HCT116 (cell line): ENCODE data around the gene HECTD2. TPM values are rescaled to one million over a fixed set of nuclear protein-coding genes. Genes with fewer than 3 reads are reported as not detected.

Experiments
- ATAC-seq: fragments of 200-7000 bp; cut with Tn5 transposase; 2 replicates; pipeline ENCODE4 v1.9.1; 2020; ENCODE audit warnings: mild to moderate bottlenecking, moderate library complexity
- BruUV-seq: library from RNA; stranded (reverse); fragments of 400-500 nt; replicated peaks from 2 replicates; lab custom pipeline; 2021; lab: Mats Ljungman, UMichigan
- CTCF ChIA-PET: fragments of 300-600 bp; sonication (Branson Sonifier 250); formaldehyde crosslinking; loops from one replicate; lab custom pipeline; 2021; ENCODE audit warnings: antibody characterized with exemption; lab: Charles Lee
- POLR2A ChIA-PET: fragments of 300-600, 350-600 bp; sonication (Branson Sonifier 250); formaldehyde crosslinking; loops from one replicate; lab custom pipeline; 2021; ENCODE audit warnings: antibody characterized with exemption; lab: Charles Lee
- RAD21 ChIA-PET, 2 experiments: fragments of 300-600 bp; sonication (Branson Sonifier 250); formaldehyde crosslinking; loops; one replicate each; lab custom pipeline; 2023; ENCODE audit warnings: low total read pairs in 2 of 2; ENCODE audit not compliant: uncharacterized antibody in 2 of 2, unreplicated experiment in 2 of 2, low non-redundant PET in 1 of 2; lab: Charles Lee
- DNase-seq: peaks from one replicate; pipeline ENCODE4 v3.0.0-alpha.2; 2010; ENCODE audit warnings: low read depth, low spot score
- H2AFZ ChIP-seq: fragments of 200-600 bp; shearing (Covaris generic), sonication (generic); 2 replicates; pipeline ENCODE4 v1.6.1; 2017; ENCODE audit warnings: low read depth, mixed run types, mixed read lengths, antibody characterized with exemption, low read length; ENCODE audit not compliant: poor library complexity, severe bottlenecking
- H3K27ac ChIP-seq: 2 replicates; pipeline ENCODE4 v1.5.1; 2012; ENCODE audit warnings: low read depth, low read length
- H3K27me3 ChIP-seq: fragments of 200-600 bp; sonication (generic); 2 replicates; pipeline ENCODE4 v1.6.1; 2016; ENCODE audit warnings: mixed run types, low read length, mixed read lengths; ENCODE audit not compliant: insufficient read depth
- H3K36me3 ChIP-seq, 2 experiments: fragments of 200-500 bp in 1 of 2; fragments of 200-600 bp in 1 of 2; sonication (Bioruptor generic) in 1 of 2; sonication (generic) in 1 of 2; 2 replicates each; pipeline versions ENCODE4 v1.5.1 to v1.6.1; 2014 to 2016; ENCODE audit warnings: low read length in 2 of 2, inconsistent platforms in 1 of 2, mixed read lengths in 1 of 2, mixed run types in 1 of 2; ENCODE audit not compliant: insufficient read depth in 2 of 2, control insufficient read depth in 1 of 2
- H3K4me1 ChIP-seq, 2 experiments: fragments of 200-600 bp in 1 of 2; sonication (generic) in 1 of 2; 2 replicates each; pipeline versions ENCODE4 v1.5.1 to v1.6.1; 2012 to 2017; ENCODE audit warnings: low read length in 2 of 2, inconsistent platforms in 1 of 2, mild to moderate bottlenecking in 1 of 2, mixed read lengths in 1 of 2, mixed run types in 1 of 2, moderate library complexity in 1 of 2; ENCODE audit not compliant: insufficient read depth in 2 of 2, control insufficient read depth in 1 of 2
- H3K4me2 ChIP-seq: fragments of 200-600 bp; sonication (generic); 2 replicates; pipeline ENCODE4 v1.6.1; 2017; ENCODE audit warnings: mixed run types, low read length, mixed read lengths
- H3K4me3 ChIP-seq, 2 experiments: fragments of 200-600 bp in 1 of 2; sonication (generic) in 1 of 2; replicated peaks in 1 of 2; 2 replicates each; pipeline ENCODE4 v1.5.1; 2011 to 2016; ENCODE audit warnings: low read length in 2 of 2, control low read depth in 1 of 2, low read depth in 1 of 2, mild to moderate bottlenecking in 1 of 2, mixed read lengths in 1 of 2, mixed run types in 1 of 2
- H3K79me2 ChIP-seq: fragments of 200-600 bp; sonication (generic); 2 replicates; pipeline ENCODE4 v1.6.1; 2017; ENCODE audit warnings: mild to moderate bottlenecking, mixed run types, low read length, moderate library complexity, mixed read lengths; ENCODE audit not compliant: insufficient read depth
- H3K9ac ChIP-seq: fragments of 200-600 bp; sonication (generic); 2 replicates; pipeline ENCODE4 v1.6.1; 2016; ENCODE audit warnings: low read length, mixed read lengths
- H3K9me2 ChIP-seq: fragments of 200-600 bp; sonication (generic), shearing (Covaris generic); 2 replicates; pipeline ENCODE4 v1.6.1; 2017; ENCODE audit warnings: mixed run types, mild to moderate bottlenecking, moderate library complexity; ENCODE audit not compliant: insufficient read depth
- H3K9me3 ChIP-seq, 2 experiments: fragments of 200-500 bp in 1 of 2; fragments of 200-600 bp in 1 of 2; sonication (Bioruptor generic) in 1 of 2; sonication (generic) in 1 of 2; 2 replicates each; pipeline ENCODE4 v1.6.1; 2014 to 2017; ENCODE audit warnings: low read length in 2 of 2, mixed read lengths in 2 of 2, inconsistent platforms in 1 of 2, low read depth in 1 of 2, mild to moderate bottlenecking in 1 of 2, mixed run types in 1 of 2, moderate library complexity in 1 of 2; ENCODE audit not compliant: control insufficient read depth in 1 of 2, insufficient read depth in 1 of 2
- H4K20me1 ChIP-seq: fragments of 200-600 bp; sonication (generic), shearing (Covaris generic); 2 replicates; pipeline ENCODE4 v1.6.1; 2017; ENCODE audit warnings: mixed run types, mild to moderate bottlenecking, moderate library complexity; ENCODE audit not compliant: insufficient read depth
- EZH2 ChIP-seq: fragments of 200-600 bp; sonication (generic); IDR thresholded peaks from 2 replicates; pipeline ENCODE4 v1.6.1; 2017; ENCODE audit warnings: antibody characterized with exemption, mixed run types
- SP1 ChIP-seq: IDR thresholded peaks from 2 replicates; pipeline ENCODE4 v1.6.1; 2012; ENCODE audit warnings: low read depth
- SRF ChIP-seq: IDR thresholded peaks from 2 replicates; pipeline ENCODE4 v1.6.1; 2012; ENCODE audit warnings: low read depth
- YY1 ChIP-seq: IDR thresholded peaks from 2 replicates; pipeline ENCODE4 v1.6.1; 2011; ENCODE audit warnings: low read length, low read depth, moderate library complexity, mild to moderate bottlenecking; ENCODE audit not compliant: insufficient replicate concordance; ENCODE audit errors: extremely low read depth
- intact Hi-C: fragments of 100-400 bp; cut with micrococcal nuclease; formaldehyde crosslinking; loops from 2 replicates; pipeline ENCODE4 v1.10.0; 2022
- total RNA-seq: library from RNA; stranded (reverse); gene quantifications from one replicate; pipeline ENCODE4 v1.2.1, GENCODE V29; 2021; ENCODE audit not compliant: unreplicated experiment
- TF ChIP-seq, protein P1 (sequence below): IDR thresholded peaks from 2 replicates; pipeline ENCODE4 v1.6.1; 2012; ENCODE audit warnings: low read depth

The HECTD2 gene
- total RNA-seq, 1 experiment from 2014 or later = 3.0 TPM

DNA sequence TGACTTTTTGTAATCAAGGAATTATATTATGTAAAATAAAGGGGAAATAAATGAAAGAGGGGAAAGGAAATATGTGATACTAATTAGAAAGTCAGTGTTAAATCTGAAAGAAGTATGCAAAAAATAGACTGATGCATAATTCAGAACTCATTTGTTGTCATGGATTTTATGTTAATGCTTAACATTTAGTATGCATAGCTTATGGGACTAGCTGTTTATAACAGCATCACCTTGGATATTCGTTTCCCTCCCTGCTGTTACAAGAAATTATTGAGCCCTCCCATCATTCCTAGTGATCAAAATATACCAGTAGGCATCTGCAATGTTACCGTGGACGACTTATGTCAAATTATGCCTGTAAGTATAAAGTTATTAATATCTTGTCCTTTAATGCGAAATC lies 85.9 kb downstream of the HECTD2 start:
- BruUV-seq = no TSS peak
- H3K36me3 ChIP-seq = no peaks in the 10 kb centered on the region
- no peak overlapping the region for H3K4me2 ChIP-seq
- H3K9ac ChIP-seq = no peak overlapping the region
- no peaks in the 10 kb centered on the region for H3K79me2 ChIP-seq
- H3K27me3 ChIP-seq = no peaks in the 10 kb centered on the region
- TF ChIP-seq EZH2 = no peak
- TF ChIP-seq, protein P1, sequence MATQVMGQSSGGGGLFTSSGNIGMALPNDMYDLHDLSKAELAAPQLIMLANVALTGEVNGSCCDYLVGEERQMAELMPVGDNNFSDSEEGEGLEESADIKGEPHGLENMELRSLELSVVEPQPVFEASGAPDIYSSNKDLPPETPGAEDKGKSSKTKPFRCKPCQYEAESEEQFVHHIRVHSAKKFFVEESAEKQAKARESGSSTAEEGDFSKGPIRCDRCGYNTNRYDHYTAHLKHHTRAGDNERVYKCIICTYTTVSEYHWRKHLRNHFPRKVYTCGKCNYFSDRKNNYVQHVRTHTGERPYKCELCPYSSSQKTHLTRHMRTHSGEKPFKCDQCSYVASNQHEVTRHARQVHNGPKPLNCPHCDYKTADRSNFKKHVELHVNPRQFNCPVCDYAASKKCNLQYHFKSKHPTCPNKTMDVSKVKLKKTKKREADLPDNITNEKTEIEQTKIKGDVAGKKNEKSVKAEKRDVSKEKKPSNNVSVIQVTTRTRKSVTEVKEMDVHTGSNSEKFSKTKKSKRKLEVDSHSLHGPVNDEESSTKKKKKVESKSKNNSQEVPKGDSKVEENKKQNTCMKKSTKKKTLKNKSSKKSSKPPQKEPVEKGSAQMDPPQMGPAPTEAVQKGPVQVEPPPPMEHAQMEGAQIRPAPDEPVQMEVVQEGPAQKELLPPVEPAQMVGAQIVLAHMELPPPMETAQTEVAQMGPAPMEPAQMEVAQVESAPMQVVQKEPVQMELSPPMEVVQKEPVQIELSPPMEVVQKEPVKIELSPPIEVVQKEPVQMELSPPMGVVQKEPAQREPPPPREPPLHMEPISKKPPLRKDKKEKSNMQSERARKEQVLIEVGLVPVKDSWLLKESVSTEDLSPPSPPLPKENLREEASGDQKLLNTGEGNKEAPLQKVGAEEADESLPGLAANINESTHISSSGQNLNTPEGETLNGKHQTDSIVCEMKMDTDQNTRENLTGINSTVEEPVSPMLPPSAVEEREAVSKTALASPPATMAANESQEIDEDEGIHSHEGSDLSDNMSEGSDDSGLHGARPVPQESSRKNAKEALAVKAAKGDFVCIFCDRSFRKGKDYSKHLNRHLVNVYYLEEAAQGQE = no peak
- no peak for TF ChIP-seq SRF
- no peak overlapping the region for H3K27ac ChIP-seq
- ChIA-PET RAD21 (no interaction called here), POLR2A (no interaction called here), CTCF (no interaction called here)
- H3K4me3 ChIP-seq = no peak overlapping the region
- intact Hi-C loops = loop anchor here (10.0 kb wide), 1 partner anchor 249 kb away; no protein-coding TSS in a partner anchor
- H3K9me3 ChIP-seq = no peaks in the 10 kb centered on the region
- no peak overlapping the region for H2AFZ ChIP-seq
- DNase-seq (no peak), ATAC-seq (no peak)
- H3K4me1 ChIP-seq = no peaks in the 10 kb centered on the region
- H3K9me2 ChIP-seq = no peaks in the 10 kb centered on the region
- H4K20me1 ChIP-seq = no peaks in the 10 kb centered on the region

DNA sequence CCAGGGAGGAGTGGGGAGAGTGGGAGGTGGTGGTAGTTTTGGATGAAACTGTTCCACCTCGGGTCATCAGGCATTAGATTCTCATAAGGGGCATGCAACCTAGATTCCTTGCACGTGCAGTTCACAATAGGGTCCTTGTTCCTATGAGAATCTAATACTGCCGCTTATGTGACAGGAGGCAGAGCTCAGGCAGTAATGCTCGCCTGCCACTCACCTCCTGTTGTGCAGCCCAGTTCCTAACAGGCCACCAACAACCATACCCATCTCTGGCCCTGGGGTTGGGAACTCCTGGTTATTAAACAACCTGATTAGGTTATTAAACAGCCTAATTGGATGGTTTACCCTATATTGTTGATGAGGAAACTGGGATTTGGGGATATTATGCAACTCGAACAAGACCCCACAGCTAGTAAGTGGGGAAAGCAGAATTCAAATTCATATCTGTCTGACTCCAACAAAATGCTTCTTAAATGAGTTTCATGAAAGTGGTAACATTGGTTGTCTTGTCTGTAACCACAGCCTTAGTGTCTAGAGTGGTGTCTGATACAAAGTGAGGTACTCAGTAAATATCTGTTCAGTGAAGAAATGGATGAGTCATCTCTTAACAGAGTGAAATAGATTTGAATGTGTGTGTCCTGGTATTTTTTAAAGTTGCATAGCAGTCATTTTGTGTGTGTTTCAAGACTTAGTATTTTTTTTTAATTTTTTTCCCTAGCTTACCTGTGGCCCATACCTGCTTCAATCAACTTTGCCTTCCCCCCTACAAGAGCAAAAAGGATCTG lies 101.6 kb downstream of the HECTD2 start:
- no TSS peak for BruUV-seq
- H3K27ac ChIP-seq = no peak overlapping the region
- ChIA-PET CTCF (no interaction called here), POLR2A (no interaction called here), RAD21 (no interaction called here)
- no peak overlapping the region for H3K4me2 ChIP-seq
- no peaks in the 10 kb centered on the region for H3K9me2 ChIP-seq
- intact Hi-C loops = no loop called here
- no peak overlapping the region for H2AFZ ChIP-seq
- DNase-seq (no peak), ATAC-seq (no peak)
- no peaks in the 10 kb centered on the region for H3K9me3 ChIP-seq
- H4K20me1 ChIP-seq = no peaks in the 10 kb centered on the region
- TF ChIP-seq SRF (no peak), SP1 (no peak), YY1 (no peak)
- no peaks in the 10 kb centered on the region for H3K4me1 ChIP-seq
- no peak overlapping the region for H3K4me3 ChIP-seq
- no peaks in the 10 kb centered on the region for H3K36me3 ChIP-seq
- no peak overlapping the region for H3K9ac ChIP-seq
- no peaks in the 10 kb centered on the region for H3K79me2 ChIP-seq
- no peaks in the 10 kb centered on the region for H3K27me3 ChIP-seq
